SJCRH30 (cell line): Measurements from ENCODE around the gene COPS3. TPM values are rescaled to one million over a fixed set of nuclear protein-coding genes. Genes with fewer than 3 reads are reported as not detected.

Experiments
- DNase-seq, 2 experiments: peaks; one replicate each; pipeline ENCODE4 v3.0.0-alpha.2; 2015 to 2020
- H3K27ac ChIP-seq: fragments of 250-450 bp; sonication (Bioruptor Pico); 2 replicates; pipeline ENCODE4 v1.5.1; 2020; ENCODE audit warnings: mild to moderate bottlenecking, moderate library complexity
- H3K27me3 ChIP-seq: fragments of 250-450 bp; sonication (Bioruptor Pico); 2 replicates; pipeline ENCODE4 v1.5.1; 2020; ENCODE audit warnings: mild to moderate bottlenecking, moderate library complexity
- H3K36me3 ChIP-seq: fragments of 250-450 bp; sonication (Bioruptor Pico); 2 replicates; pipeline ENCODE4 v1.5.1; 2020; ENCODE audit warnings: mild to moderate bottlenecking, moderate library complexity
- H3K4me1 ChIP-seq: fragments of 250-450 bp; sonication (Bioruptor Pico); 2 replicates; pipeline ENCODE4 v1.5.1; 2020; ENCODE audit warnings: mild to moderate bottlenecking, moderate library complexity
- H3K4me3 ChIP-seq: fragments of 250-450 bp; sonication (Bioruptor Pico); 2 replicates; pipeline ENCODE4 v1.5.1; 2020; ENCODE audit warnings: mild to moderate bottlenecking, moderate library complexity
- H3K9me3 ChIP-seq: fragments of 250-450 bp; sonication (Bioruptor Pico); replicated peaks from 2 replicates; pipeline ENCODE4 v1.5.1; 2020; ENCODE audit warnings: mild to moderate bottlenecking, moderate library complexity
- total RNA-seq: library from RNA; depleted of rRNA; stranded (reverse); fragments of >200 nt; shearing (Covaris generic); gene quantifications from 2 replicates; pipeline ENCODE4 v1.2.3, GENCODE V29; 2014

The COPS3 gene
- total RNA-seq, 1 experiment from 2014 or later, result 395 TPM

DNA sequence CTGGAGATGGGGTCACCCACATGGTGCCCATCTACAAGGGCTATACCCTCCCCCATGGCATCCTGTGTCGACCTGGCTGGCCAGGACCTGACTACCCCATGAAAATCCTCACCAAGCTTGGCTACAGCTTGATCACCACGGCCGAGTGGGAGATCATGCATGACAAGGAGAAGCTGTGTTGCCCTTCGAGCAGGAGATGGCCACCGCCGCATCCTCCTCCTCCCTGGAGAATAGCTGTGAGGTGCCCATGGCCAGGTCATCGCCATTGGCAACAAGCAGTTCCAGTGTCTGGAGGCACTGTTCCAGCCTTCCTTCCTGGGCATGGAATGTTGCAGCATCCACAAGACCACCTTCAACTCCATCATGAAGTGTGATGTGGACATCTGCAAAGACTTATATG is 38.8 kb downstream of the COPS3 start:
- H3K9me3 ChIP-seq, result no peaks in the 10 kb centered on the region
- DNase-seq, result no peak
- H3K4me3 ChIP-seq, result no peak overlapping the region
- peaks cover 16% of the 10 kb centered on the region for H3K36me3 ChIP-seq
- no peak overlapping the region for H3K27ac ChIP-seq
- H3K4me1 ChIP-seq, result no peaks in the 10 kb centered on the region
- H3K27me3 ChIP-seq, result no peaks in the 10 kb centered on the region

- H3K4me3 ChIP-seq, result no peak overlapping the region
- no peak overlapping the region for H3K27ac ChIP-seq
- peaks cover 10% of the 10 kb centered on the region for H3K36me3 ChIP-seq
- no peaks in the 10 kb centered on the region for H3K4me1 ChIP-seq
- no peak for DNase-seq
- no peaks in the 10 kb centered on the region for H3K27me3 ChIP-seq
- H3K9me3 ChIP-seq, result no peaks in the 10 kb centered on the region
Measured at GRCh38 chr17:17241656-17242055, 39.4 kb downstream of the COPS3 start.

DNA sequence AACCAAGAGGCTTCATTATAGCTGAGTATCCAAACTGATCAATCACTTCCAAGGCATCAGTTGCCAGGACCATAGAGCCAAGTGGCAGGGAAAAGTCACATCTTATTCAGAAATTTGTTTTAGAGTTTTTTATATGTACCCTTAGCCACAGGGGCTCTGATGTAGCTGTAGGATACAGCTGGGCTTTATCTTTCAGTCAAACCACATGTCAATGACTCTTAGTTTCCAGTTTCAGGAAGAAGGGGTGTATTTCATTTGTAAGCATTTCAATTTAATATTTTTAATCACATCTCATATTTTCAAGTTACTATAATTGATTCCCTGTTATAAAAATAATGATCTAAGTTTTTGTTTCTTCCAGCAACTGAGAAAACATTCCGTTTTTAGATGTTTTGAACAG is 41.2 kb downstream of the COPS3 start:
- H3K4me3 ChIP-seq, result no peak overlapping the region
- peaks cover under 1% of the 10 kb centered on the region; the same call in 1 of the 2 replicates for H3K4me1 ChIP-seq
- H3K36me3 ChIP-seq, result no peaks in the 10 kb centered on the region
- no peaks in the 10 kb centered on the region for H3K9me3 ChIP-seq
- no peak overlapping the region for H3K27ac ChIP-seq
- no peaks in the 10 kb centered on the region for H3K27me3 ChIP-seq
- DNase-seq, result no peak

GRCh38 chr17:17237026-17237799 is 43.8 kb downstream of the COPS3 start, which contains the start of gene FLCN:
Gene FLCN (minus strand): TSS chr17:17237168. CDS start chr17:17228137, 9,031 bp downstream.
- no peaks in the 10 kb centered on the region for H3K27me3 ChIP-seq
- H3K4me3 ChIP-seq, result peak within 1 kb of the TSS; percentile 96
- peak; percentile 94 to 98 for DNase-seq
- H3K36me3 ChIP-seq, result peaks cover 8% of the 10 kb centered on the region
- H3K4me1 ChIP-seq, result peaks cover 15% of the 10 kb centered on the region
- H3K9me3 ChIP-seq, result no peaks in the 10 kb centered on the region
- H3K27ac ChIP-seq, result peak within 1 kb of the TSS; percentile 100

DNA sequence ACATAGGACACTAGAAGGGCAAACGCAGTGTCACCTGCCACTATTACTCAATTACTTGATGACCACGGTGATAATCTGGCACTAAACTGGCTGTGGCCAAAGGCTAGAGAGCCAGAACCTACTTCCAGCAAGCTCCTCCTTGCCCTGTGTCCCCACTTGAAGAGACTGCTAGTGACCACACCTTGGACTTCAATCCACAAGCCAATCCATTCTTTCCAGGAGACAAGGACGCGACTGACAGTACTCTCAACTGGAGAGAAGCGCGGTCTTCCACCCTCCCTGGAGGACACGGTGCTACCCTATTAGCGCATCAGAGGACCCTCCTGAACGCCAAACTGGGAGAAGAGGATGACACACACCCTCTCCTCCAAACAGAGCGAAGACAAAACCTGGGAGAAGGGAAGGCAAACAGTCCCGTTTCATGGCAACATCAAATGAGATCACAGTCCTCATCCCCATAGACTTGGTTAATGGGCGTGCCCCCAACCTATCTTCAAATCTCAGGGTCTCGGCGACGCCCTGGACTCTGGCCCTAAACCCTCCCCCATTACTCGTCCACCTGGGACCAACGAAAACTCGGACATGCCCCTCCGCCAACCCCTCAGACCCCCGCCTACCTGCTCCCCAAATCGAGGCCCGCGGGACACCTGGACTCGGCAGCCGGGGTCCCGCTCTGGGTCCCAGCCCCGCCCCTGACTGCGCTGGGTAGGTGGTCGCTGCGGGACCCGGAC is 44.6 kb downstream of the COPS3 start:
- Histone ChIP-seq H3K36me3 (peaks cover 16% of the 10 kb centered on the region), H3K9me3 (no peaks in the 10 kb centered on the region), H3K4me3 (peak overlapping the region; percentile 96), H3K27ac (peak overlapping the region; percentile 100), H3K27me3 (no peaks in the 10 kb centered on the region), H3K4me1 (peaks cover 17% of the 10 kb centered on the region)
- peak; percentile 72 to 81 for DNase-seq

- peaks cover 17% of the 10 kb centered on the region for H3K4me1 ChIP-seq
- peaks cover 25% of the 10 kb centered on the region for H3K36me3 ChIP-seq
- H3K4me3 ChIP-seq, result peak overlapping the region; percentile 96
- peak overlapping the region; percentile 100 for H3K27ac ChIP-seq
- H3K27me3 ChIP-seq, result no peaks in the 10 kb centered on the region
- H3K9me3 ChIP-seq, result no peaks in the 10 kb centered on the region
- peak; percentile 97 to 98 for DNase-seq
Measured at GRCh38 chr17:17235212-17236174, 45.6 kb downstream of the COPS3 start.

- Histone ChIP-seq H3K36me3 (peaks cover 58% of the 10 kb centered on the region), H3K4me1 (peaks cover 17% of the 10 kb centered on the region), H3K27me3 (no peaks in the 10 kb centered on the region), H3K4me3 (no peak overlapping the region), H3K9me3 (no peaks in the 10 kb centered on the region), H3K27ac (no peak overlapping the region)
- DNase-seq, result peak; percentile 64 to 65
Measured at GRCh38 chr17:17232303-17232621, 48.8 kb downstream of the COPS3 start.

DNA sequence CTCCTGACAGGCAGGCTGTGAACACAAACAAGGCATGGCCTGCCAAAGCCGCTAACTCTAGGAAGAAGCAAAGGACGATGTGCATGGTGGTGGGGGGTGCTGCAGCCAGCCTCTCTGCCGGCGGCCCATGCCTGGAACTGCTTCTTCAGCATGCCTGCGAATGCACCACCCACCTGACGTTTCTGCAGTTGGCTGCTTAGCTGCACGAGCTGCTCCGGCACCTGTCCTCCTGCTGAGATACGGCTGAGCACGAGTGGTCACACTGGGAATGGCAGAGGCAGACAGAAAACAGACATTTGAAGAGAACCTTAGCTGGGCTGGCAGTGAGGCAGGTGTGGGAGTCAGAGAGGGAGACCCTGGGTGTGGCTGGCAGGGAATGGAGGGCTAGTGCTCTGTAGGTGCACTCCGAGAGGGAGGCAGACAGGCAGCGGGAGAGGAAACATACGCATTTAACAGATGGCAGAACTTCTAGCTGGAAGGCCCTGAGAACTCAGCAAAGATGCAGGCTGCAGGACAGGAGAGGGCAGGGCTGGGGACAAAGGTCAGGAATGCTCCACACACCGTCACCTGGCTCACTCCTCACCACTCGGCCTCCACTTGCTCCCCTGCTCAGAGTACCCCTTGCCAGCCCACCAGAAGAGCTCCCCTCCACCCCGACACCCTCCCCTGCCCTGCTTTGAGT is 49.3 kb downstream of the COPS3 start:
- Histone ChIP-seq H3K4me3 (no peak overlapping the region), H3K9me3 (no peaks in the 10 kb centered on the region), H3K4me1 (peaks cover 17% of the 10 kb centered on the region), H3K36me3 (peaks cover 63% of the 10 kb centered on the region), H3K27ac (no peak overlapping the region), H3K27me3 (no peaks in the 10 kb centered on the region)
- no peak for DNase-seq

DNA sequence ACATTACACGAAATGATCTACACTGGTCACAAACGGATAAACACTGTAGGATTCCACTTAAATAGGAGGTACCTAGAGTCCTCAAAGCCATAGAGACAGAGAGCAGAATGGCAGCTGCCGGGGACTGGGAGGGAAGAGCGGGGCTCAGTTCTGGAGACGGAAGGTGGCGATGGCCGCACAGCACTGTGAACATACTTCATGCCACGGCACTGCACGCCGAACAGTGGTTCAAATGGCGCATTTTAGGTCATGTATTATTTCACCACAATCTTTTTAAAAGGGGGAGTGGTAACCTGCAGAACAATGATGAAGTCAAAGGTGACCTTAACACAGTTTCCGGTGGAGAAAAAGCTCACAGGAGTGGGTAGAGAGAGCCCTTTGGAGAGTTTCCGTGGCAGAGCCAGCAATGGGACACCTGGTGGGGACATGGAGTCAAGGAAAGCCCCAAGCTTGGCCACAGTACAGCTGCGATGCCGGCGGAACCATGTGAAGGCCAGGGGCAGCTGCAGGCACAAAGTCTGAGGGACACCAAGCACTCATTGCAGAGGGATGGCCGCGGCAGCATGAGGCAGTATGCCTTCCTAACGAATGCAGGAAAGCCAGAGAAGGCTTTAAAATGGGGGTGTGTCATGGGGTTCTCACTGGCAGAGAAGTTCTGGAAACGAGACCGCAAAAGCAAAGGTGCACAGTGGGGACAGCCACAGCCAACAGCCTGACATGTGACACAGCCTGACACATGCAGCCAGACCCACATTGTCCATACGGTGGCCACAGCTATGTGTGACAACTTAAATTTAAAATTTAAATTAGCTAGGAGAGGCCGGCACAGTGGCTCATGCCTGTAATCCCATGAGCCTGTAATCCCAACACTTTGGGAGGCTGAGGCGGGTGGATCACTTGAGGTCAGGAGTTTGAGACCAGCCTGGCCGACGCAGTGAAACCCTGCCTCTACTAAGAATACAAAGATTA is 51.3 kb downstream of the COPS3 start:
- no peak overlapping the region for H3K27ac ChIP-seq

DNA sequence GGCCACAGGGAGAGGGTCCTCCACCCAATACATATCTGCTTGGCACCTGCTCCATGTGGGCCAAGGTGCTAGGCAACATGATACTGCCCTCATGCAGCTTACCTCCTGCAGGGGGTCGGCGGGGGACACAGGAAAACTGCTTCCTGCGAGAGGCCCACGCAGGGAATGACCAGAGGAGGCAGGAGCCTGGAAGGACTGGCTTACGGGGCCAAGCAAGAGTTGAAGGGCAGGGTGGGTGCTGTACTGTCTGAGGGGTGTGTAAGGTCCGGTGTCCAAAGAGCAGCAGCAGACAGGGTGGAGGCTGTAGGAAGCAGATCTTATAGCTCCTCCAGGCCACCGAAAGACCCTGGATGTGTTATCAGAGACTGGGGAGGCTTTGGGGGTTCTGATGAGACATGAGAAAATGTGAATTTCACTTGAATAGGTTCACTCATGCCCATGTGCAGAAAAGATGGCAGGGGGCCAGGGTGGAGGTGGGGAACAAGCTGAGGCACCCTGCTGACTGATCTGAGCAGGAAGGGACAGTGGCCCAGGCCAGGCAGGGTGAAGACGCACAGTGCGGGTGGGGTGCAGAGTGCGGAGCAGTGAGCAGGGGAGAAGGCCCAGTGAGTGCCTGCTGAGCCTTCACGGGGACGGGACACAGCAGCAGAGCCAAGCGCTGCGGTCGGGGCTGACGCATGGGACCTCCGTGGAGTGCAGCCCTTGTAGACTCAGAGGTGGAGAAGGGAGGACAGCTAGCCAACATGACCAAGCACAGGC is 52.3 kb downstream of the COPS3 start:
- no peak for DNase-seq
- Histone ChIP-seq H3K36me3 (peaks cover 93% of the 10 kb centered on the region), H3K4me3 (no peak overlapping the region)

More for the DNA sequence above, 51.3 kb downstream of the COPS3 start:
- Histone ChIP-seq H3K27me3 (no peaks in the 10 kb centered on the region), H3K9me3 (no peaks in the 10 kb centered on the region), H3K4me3 (no peak overlapping the region), H3K36me3 (peaks cover 83% of the 10 kb centered on the region), H3K4me1 (peaks cover 15% of the 10 kb centered on the region)
- DNase-seq, result no peak

DNA sequence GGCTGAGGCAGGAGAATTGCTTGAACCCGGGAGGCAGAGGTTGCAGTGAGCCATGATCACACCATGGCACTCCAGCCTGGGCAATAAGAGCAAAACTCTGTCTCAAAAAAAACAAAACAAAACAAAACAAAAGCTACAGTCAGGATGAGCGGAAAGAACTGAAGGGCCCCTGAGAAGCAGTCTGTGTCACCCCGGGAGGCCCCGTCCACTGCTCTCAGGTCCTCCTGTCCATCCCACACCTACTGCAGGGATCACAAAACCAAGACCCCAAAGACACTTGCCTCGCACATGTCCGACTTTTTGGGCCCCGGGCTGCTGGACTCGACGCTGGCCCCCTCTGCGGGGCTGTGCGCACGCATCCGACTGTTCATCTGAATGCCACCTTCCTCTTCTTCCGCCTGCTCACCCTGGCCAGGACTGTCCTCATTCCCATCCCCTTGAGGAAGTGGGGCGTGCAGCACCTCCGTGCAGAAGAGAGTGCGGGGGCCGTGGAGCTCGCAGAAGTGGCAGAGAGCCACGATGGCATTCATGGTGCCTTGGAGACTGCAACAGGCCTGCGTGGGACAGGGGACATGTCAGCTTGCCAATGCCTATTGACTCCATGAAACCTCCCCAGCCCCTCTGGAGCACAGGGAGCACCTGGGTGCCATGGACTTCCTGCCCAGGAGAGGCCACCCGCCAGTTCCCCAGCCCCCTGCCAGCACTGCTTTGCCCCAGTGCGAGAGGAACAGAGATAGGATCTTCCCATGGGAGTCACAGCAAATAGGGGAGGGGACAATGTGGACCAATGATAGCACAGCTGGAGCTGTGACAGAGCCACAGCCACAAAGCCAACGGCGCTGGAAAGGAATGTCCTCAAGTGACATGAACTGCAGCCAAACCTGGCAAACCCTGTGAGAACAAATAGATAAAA is 53.2 kb downstream of the COPS3 start:
- Histone ChIP-seq H3K4me1 (peaks cover 8% of the 10 kb centered on the region), H3K36me3 (peaks cover 100% of the 10 kb centered on the region), H3K27me3 (no peaks in the 10 kb centered on the region), H3K27ac (no peak overlapping the region), H3K4me3 (no peak overlapping the region), H3K9me3 (no peaks in the 10 kb centered on the region)
- no peak for DNase-seq

More for the DNA sequence above, 52.3 kb downstream of the COPS3 start:
- Histone ChIP-seq H3K27ac (no peak overlapping the region), H3K4me1 (peaks cover 10% of the 10 kb centered on the region), H3K27me3 (no peaks in the 10 kb centered on the region), H3K9me3 (no peaks in the 10 kb centered on the region)
